CD4-positive, alpha-beta T cell treated with Interleukin-10 for 1 hour (primary cell): ENCODE measurements around the gene CDC5L.

ENCODE experiments used
- DNase-seq: peaks from one replicate; pipeline ENCODE4 v3.0.0-alpha.2; 2020

Gene CDC5L

DNA sequence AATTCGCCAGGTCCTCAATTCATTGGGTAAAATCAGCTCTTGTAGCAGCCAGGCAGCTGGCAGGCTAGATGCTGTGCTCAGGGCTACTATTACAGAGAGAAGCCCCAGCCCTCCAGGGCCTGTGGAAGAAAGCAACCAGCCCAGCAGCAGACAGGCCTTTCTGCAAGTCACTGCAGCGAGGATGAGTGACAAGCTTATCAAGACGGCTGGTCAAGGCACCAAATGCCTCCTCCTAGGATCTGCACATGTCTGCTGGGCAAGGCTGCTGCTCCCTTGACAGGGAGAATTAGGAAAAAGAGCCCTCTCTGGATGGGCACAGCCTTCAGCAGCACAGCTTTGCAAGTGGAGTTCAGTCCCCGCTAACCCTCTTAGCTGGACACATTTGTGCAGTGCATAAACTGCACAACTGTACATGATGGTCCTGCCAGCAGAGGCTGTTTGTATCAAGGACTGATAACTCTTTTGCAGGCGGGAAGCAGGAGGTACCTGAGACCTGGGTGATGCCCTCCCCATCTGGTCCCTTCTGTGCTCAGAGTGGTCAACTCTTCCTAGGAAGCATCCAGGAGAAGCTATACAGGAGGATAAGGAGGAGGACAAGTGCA is 89.9 kb downstream of the CDC5L start:
- DNase-seq = no peak

DNA sequence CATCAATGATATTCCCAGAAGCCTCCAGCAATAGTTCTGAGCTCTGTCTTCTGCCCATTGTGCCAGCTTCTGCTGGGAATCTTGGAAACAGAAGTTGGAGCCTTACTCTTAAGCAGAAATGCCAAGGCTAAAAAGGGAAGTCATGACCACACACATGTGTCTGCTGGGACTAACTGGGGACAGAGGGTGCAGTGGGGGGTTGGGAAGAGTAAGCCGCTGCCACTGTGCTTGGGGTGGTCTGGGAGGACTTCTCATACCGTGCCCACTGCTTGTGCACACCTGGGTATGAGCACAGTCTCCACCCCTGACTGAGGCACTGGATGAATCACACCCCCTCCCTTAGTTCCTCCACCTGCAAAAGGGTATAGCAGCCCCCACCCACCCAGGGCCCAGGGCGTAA is 90.7 kb downstream of the CDC5L start:
- no peak for DNase-seq

DNA sequence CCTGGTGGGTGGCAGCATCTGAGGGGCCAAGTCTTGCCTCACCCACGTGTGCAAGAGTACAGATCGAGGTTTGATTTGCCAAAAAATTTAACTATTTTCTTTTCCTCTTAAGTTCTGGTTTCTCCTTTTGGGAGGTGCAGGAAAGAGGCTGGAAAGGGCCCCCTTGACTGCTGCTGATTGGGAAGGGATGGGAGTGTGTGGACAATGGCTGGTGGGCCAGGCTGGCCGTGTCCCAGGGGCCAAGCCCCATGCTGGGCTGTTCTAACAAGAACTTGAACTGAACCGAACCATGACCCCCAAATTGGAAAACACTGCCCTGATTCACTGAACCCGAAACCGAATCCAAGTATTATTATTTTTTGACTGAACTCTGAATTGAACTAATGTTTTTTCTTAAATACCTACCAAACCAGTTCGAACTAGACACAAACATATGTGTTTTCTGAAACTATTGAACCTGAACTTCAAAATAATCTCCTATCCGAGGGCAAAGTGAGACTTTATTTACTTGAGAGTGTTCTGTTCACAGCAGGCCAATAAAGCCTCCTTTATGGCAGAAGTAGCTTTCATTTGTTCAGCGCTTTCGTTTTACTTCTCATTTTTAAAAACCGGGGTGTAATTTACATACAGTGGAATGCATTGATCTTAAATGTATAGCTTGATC is 91.2 kb downstream of the CDC5L start:
- DNase-seq = no peak

DNA sequence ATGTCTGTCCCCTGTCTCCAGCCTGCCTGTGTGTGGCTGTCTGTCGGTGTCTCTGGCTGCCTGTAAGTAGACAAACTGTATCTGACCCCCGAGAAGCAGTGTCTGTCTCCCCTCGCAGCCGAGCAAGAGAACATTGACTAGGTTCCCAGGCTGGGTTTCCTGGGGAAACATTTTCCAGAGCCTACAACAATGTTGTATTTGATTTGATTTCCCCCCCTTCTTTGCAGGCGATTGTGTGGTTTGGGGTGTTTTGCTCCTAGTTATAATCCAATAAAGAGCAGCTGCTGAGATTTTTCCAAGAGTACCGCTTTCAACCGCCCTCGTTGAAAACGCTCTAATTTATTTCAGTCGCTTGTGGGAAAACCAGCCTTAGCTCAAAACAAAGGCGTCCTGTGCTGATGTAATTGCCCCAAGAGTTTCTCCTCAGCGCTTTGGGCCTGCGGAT is 92.6 kb downstream of the CDC5L start:
- DNase-seq = no peak

DNA sequence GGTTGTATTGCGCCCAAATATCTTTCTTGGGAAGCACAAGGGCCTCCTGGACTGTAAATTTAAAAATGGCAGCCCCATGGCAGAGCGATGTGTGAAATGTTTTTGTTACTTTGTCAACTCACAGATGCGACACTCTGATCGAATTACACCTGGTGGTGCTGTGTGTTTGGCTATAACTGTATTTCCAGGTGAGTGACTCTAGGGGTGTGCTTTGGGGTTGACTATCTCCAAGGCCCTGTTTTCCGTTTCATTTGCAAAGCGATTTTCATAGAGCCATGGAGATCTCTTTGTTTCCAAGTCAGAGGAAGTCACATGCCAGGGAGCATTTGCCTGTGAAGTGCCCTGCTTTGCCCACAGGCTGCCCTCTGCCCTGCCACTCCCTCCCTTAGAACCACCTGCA is 93.5 kb downstream of the CDC5L start:
- no peak for DNase-seq

DNA sequence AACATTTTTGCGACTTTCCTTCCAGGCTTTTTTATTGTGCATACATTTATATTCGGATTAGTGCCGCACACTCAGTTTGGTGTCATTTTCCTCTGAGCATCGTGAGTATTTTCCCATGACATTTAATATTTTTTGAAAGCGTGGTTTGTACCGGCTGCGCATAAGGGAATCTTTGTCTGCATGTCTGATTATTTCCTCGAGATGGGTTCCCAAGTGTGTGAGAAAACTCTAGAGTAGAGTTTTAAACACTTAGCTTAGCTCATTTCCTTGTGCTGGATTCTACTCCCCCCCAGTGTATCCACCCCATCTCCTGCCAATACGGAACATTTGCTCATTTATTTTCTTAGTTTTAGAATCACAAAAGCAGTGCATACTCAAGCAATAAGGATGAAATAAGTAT is 94.3 kb downstream of the CDC5L start:
- no peak for DNase-seq

DNA sequence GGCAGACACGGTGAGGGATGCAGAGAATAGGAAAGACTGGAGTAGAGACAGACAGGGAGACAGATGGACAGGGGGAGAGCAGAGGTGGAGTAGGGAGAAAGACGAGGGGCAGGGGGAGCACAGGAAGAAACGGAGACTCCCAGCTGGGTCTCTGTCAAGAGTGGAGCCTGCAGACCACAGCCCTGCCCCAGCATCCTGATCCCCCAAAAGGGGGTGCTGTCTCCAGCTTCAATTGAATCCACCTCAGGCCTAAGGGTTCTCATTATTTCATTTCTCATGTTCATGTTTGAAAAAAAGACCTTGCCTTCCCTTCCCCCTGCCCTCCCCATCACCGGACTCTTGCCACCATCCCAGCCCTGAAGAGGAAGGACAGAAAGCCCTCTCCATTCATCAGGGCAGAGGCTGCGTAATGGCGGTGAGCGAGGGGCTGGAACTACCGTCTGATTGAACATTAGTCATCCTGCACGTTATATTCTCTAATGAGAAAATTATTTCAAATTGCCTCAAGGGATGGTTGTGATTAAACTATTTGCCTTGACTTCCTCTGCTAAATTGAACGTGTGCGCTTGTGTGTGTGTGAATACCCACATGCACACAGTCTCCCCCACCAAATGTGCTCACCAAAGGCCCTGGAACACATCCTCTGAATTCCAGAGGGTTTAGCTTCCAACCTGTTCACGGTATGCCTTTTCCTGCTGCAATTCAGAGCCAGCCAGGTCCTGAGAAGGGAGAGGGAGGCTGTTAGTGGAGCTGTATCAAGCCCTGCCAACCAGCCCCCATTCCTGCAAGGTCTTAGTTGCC is 98.3 kb downstream of the CDC5L start:
- no peak for DNase-seq

DNA sequence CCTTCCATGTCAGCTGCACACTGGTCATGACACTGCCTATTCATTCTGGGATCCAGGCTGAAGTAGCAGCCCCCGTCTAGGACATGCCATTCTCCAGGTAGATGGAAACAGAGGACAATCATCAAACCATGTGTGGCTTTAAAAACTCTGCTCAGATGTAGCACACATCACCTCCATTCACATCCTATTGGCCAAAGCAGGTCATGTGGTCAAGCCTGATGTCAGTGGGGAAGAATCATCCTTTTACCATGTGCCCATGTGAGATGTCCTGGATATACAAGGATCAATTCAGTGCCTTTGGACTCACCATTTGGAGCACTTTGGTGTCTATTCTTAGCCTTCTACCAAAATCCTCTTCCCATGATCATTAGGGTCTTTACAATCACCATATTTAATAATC is 99.5 kb downstream of the CDC5L start:
- DNase-seq = no peak

DNA sequence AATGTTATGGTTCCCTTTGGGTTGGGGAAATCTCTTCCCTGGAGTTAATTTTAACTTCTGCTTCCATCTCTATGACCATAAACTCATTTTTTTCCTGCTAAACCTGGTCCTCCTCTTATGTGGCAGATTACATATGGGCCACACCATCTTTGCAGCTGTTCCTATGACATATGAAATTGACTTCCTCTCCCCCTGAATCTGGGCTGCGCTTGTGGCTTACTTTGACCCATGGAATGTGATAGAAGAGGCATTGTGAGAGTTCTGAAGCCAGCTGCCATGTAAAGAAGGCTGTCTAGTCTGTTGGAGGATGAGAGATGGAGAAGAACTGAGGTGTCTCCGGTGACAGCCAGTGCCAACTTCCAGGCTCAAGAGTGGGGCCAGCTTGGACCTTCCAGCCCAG is 100.1 kb downstream of the CDC5L start:
- DNase-seq = no peak

DNA sequence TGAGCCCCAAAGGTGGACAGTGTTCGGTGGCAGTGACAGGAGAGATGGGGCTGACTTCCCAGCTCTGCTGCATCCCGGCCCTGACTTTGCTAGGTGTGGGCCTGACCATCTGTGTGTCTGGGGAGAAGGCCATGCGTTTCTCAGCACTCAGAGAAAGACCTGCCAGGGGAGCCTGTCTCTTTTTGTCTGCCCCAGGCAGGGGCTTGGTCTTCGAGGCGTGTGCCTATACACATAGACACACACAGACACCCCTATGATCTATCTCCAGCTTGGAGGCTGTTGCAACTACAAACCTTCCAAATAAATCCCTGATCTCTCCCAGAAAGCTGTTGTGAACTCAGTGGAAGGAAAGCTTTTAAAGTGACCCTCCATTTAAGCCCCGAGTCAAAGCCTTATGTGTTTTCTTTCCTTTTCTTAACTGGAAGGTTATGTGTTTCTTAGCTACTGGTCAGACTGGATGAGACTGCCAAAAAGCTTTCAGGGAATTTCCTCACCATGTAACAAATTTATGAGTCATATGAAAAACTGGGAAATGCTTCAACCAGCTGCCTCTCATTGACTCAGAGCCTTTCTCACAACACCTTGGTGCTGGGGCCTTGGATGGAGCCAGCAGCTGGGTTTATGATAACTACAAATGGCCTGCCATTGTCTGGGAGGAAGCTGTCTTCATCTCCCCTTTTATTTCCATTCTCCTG is 102.6 kb downstream of the CDC5L start:
- no peak for DNase-seq

DNA sequence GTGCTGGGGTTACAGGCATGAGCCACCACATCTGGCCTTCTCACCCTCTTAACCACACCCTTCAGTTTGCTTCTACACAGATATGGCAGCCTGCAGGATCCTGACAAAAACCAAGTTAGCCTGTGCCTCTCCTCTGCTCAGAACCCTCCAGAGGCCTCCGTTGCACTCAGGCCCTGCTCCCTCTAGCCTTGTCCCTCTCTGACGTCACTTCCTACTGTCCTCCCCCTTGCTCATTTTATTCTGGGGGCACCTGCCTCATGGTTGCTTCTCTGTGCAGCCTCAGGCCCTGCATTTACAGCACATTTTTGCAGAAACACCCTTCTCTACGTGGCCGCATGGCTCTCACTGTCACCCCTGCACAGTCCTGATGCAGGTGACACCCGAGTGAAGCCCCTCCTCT is 105.6 kb downstream of the CDC5L start:
- DNase-seq = no peak

DNA sequence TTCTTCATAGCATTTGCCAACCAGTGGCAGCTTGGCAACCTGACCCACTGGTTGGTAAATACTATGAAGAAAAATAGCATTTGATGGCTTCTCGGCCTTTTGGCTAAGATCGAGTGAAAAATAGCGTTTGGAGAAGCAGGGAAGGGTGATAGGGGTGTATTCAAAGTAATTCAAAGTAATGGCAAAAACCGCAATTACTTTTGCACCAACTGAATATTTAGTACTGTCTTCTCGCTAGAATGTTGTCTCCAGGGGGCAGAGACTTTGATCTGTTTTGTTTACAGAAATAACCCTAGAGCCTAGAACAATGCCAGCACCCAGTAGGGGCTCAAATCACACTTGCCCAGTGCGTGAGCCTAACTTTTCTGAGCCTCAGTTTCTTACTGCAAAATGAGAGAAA is 106.1 kb downstream of the CDC5L start:
- no peak for DNase-seq

DNA sequence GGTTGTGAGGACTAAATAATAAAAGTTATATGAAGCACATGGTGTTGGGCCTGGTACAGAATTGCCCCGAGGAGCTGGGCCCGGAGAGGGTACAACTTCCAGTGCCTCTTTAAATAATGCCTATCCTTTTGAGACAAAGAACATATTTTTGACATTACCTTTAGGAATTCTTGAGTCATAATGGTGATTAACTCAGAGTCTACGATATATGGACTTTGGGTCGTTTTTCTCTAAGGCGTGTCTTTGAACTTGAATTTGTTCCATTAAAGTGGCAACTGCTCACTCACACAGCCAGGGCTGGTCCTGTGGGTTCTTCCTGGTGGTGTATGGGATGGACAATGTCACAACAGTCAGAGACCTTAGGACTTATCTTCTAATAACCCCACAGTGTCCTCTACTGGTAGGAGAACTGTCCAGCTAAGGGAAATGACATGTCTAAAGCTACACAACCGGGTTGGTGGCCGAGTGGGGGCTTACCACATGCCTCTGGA is 106.5 kb downstream of the CDC5L start:
- no peak for DNase-seq

DNA sequence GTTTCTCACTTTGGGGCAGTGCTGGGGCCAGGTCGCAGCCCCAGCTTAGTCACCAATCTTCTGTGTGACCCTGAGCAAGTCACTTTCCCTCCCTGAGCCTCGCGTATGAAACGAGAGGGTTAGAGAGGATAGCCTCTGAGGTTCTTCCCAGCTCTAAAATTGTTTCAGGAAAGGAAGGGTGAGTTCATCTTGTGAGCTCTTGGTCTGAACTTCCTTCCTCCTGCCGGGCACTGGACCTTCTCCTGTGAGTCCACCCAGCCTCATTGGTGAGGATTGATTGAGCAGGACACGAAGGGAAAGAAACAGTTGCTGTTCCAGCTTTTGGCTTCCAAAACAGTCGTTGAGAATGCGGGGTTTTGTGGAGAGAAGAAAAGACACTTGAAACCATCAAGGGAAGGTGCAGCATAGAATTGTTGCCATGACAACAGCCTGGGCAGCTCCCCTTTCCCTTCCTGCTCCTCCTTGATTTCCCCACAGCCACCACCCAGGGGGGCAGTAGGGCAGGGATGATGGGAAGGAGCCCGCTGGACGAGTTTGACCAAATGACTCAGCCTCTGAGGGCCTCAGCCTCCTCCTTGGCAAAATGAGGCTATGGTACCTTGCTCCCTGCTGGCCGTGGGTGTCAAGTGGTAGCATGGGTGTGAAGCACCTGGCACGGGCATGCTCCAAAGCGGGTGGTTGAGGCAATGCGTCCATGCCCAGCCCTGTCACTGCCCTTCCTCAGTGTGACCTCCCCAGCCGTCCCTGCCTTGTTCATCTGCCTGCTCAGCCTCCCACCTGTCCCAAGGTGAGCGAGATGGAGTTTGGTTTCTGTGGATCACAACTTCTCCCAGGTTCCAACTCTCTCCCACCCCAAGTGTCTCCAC is 107.8 kb downstream of the CDC5L start:
- no peak for DNase-seq

DNA sequence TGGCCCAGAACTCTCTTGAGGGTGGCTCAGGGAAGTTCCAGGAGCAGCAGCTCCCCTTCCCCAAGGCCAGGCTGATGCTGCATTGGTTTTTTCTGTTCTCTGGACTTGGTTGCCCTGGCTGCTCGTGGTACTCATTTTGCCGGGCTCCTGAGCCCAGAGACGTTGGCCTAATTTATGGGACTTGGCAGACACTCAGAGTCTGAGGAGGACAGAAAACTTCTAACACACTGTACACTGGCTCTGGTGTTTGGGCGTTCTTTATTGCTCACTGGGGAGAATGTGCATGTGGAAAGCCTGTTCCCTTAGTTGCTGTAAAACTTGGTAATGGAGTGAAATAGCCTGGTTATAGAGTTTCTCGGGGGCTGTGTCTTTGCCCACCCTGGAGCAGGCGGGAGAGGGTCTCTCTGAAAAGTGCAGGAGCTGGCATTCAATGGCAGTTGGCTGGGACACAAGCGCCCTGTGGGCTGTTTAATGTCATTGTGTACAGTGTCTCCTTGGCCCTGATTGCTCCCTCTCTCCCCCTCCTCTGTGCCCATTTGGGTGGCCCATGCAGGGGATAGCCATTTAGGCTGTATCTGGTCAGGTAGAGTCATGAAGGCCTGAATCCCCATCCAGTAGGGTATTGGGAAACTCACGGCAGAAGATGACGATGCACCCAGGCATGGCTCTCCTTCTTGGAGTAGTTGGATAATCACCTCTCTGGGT is 109.3 kb downstream of the CDC5L start:
- no peak for DNase-seq

DNA sequence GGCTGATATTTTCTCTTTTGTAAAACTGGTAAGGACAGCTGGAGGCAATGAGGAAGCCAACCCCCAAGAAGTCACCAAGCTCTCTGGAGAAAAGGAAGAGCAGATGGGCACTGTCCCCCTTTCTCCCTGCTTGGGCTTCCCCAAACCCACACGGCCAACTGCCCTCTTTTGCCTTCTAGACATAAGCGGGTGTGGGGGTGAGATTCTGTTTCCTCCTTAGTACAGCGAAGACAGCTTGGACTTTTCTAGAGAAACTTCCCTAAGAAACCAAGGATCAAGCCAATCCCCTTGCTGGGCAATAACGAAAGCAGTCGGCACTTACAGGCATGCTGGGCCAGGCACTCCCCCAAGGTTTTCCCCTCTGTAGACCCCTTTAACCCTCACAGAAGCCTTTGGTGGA is 110.3 kb downstream of the CDC5L start:
- no peak for DNase-seq

DNA sequence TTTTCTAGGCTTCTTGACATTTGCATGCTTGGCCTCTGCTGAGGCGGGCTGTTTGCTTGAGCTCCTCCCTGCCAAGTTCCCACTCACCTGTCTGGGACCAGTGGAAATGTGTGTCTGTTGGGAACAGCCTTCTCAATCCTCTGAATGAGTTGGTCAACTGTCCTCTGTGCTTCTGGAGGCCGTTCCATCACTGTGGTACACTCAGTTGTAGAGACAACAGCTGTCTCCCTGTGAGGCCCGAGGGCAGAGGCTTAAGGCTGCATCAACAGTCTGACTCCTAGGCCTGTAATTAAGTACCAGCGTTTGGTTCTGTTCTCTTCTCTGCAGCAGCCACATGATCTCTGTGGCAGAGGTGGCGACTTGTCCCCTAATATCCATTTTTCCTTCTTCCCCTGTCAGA is 110.9 kb downstream of the CDC5L start:
- DNase-seq = no peak

DNA sequence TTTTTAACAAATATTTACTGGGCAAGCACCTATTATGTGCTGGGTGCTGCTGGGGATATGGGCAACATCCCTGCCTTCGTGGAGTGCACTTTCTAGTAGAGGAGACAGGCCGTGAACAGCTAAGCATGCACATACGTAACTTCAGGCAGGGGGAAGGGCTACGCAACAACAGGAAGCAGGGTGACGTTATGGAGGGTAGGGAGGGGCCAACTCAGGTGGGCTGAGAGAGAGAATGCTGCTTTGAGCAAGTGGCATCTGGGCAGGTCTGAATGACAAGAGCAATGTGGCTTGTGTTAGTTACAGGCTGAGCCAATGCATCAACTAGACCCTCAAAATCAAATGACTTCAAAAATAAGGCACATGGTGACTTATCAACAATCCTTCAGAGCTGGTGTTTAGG is 112.1 kb downstream of the CDC5L start:
- DNase-seq = no peak
